NK-92 treated with Interleukin-12 subunit alpha and Interleukin-12 subunit beta, amount 100 ng/mL, for 24 hours (cell line): Measurements from ENCODE around the gene LILRB2.
"Not testable (repeated sequence)": the region's sequence is repeated elsewhere in the genome, so short reads cannot be mapped to it uniquely, and the experiment has no call there.

Experiments
- DNase-seq: peaks from one replicate; lab custom pipeline; 2025; lab: John Stamatoyannopoulos, UW

Gene LILRB2

GRCh38 chr19:54281007-54281728 lies at the start of gene LILRB2:
Gene LILRB2, minus strand, starts transcription at chr19:54281110. Its CDS starts 614 bp downstream, at chr19:54280496.
- DNase-seq: no peak

GRCh38 chr19:54329476-54330165 lies 48.7 kb upstream of the LILRB2 start:
- no peak for DNase-seq

GRCh38 chr19:54328781-54329180 lies 47.9 kb upstream of the LILRB2 start:
- DNase-seq: not testable (repeated sequence)

GRCh38 chr19:54325631-54326030 lies 44.7 kb upstream of the LILRB2 start:
- DNase-seq: no peak

GRCh38 chr19:54325194-54325621 lies 44.3 kb upstream of the LILRB2 start:
- no peak for DNase-seq

GRCh38 chr19:54324071-54324470 lies 43.2 kb upstream of the LILRB2 start:
- no peak for DNase-seq

- not testable (repeated sequence) for DNase-seq
Measured at GRCh38 chr19:54322934-54323333, 42.0 kb upstream of the LILRB2 start.

- not testable (repeated sequence) for DNase-seq
Measured at GRCh38 chr19:54322295-54322694, 41.4 kb upstream of the LILRB2 start.

GRCh38 chr19:54319892-54320670 lies 39.2 kb upstream of the LILRB2 start:
- DNase-seq: no peak

- DNase-seq: no peak
Measured at GRCh38 chr19:54319049-54319448, 38.1 kb upstream of the LILRB2 start.

GRCh38 chr19:54317965-54318240 lies 37.0 kb upstream of the LILRB2 start:
- DNase-seq: no peak

GRCh38 chr19:54317108-54317964 lies 36.4 kb upstream of the LILRB2 start:
- DNase-seq: no peak

- DNase-seq: no peak
Measured at GRCh38 chr19:54316746-54317107, 35.8 kb upstream of the LILRB2 start.

GRCh38 chr19:54315956-54316355 lies 35.0 kb upstream of the LILRB2 start:
- no peak for DNase-seq

GRCh38 chr19:54312436-54313377 lies 31.8 kb upstream of the LILRB2 start, which contains the start of gene LILRA5:
Gene LILRA5, minus strand, starts transcription at chr19:54313166. Its CDS starts 147 bp downstream, at chr19:54313019.
- DNase-seq: no peak

GRCh38 chr19:54312011-54312410 lies 31.1 kb upstream of the LILRB2 start:
- no peak for DNase-seq

- DNase-seq: no peak
Measured at GRCh38 chr19:54311486-54311885, 30.6 kb upstream of the LILRB2 start.

- no peak for DNase-seq
Measured at GRCh38 chr19:54310543-54310942, 29.6 kb upstream of the LILRB2 start.

GRCh38 chr19:54309811-54310210 lies 28.9 kb upstream of the LILRB2 start:
- no peak for DNase-seq

GRCh38 chr19:54307389-54308020 lies 26.6 kb upstream of the LILRB2 start:
- no peak for DNase-seq
